Heart left ventricle (tissue), 16 donors: Measurements from ENCODE around the gene SLBP. TPM values are rescaled to one million over a fixed set of nuclear protein-coding genes. Genes with fewer than 3 reads are reported as not detected.
A peak's percentile ranks its signal among the peaks of the same experiment; 100 is the strongest.

Experiments
- ATAC-seq, 4 donors: fragments of 200-7000 bp; cut with Tn5 transposase; one replicate each; pipeline ENCODE4 v1.9.1; 2020 to 2022; ENCODE audit warnings: moderate library complexity in 4 of 4, mild to moderate bottlenecking in 3 of 4, moderate number of reproducible peaks in 1 of 4
- DNase-seq, 5 donors: peaks; one replicate each; pipeline ENCODE4 v3.0.0-alpha.2; 2020
- H3K27ac ChIP-seq, 12 donors: fragments of 200-600 bp; sonication (generic) in 4 of 12; one replicate each; pipeline versions ENCODE4 v1.5.0 to v1.8.0; 2016 to 2022; ENCODE audit warnings: mild to moderate bottlenecking in 2 of 12
- H3K27me3 ChIP-seq, 9 donors: fragments of 200-600 bp; sonication (generic) in 2 of 9; one replicate each; pipeline versions ENCODE4 v1.5.1 to v1.8.0; 2016 to 2022; ENCODE audit warnings: mild to moderate bottlenecking in 3 of 9
- H3K36me3 ChIP-seq, 9 donors: fragments of 200-600 bp; sonication (generic) in 2 of 9; one replicate each; pipeline versions ENCODE4 v1.5.0 to v1.8.0; 2018 to 2022; ENCODE audit warnings: mild to moderate bottlenecking in 2 of 9
- H3K4me1 ChIP-seq, 12 donors: fragments of 200-600 bp; sonication (generic) in 4 of 12; one replicate each; pipeline versions ENCODE4 v1.5.0 to v1.8.0; 2016 to 2022; ENCODE audit warnings: mild to moderate bottlenecking in 3 of 12
- H3K4me3 ChIP-seq, 12 donors: fragments of 200-600 bp; sonication (generic) in 4 of 12; one replicate each; pipeline versions ENCODE4 v1.5.0 to v1.8.0; 2017 to 2022; ENCODE audit warnings: mild to moderate bottlenecking in 9 of 12, moderate library complexity in 4 of 12
- H3K9me3 ChIP-seq, 12 donors: fragments of 200-600 bp; sonication (generic) in 4 of 12; one replicate each; pipeline versions ENCODE4 v1.5.0 to v1.8.0; 2016 to 2022; ENCODE audit warnings: mild to moderate bottlenecking in 1 of 12
- CTCF ChIP-seq, 12 donors: fragments of 200-600 bp; sonication (generic) in 4 of 12; IDR thresholded peaks; one replicate each; pipeline versions ENCODE4 v1.5.0 to v1.8.0; 2018 to 2022; ENCODE audit warnings: antibody characterized with exemption in 12 of 12, mild to moderate bottlenecking in 5 of 12
- POLR2A ChIP-seq, 2 donors: fragments of 450-650 bp; IDR thresholded peaks; one replicate each; pipeline ENCODE4 v1.6.1; 2017; ENCODE audit warnings: antibody characterized with exemption in 2 of 2, mild to moderate bottlenecking in 2 of 2, moderate library complexity in 2 of 2
- WGBS, 4 donors: extraction: QIAGEN DNeasy Blood & Tissue Kit in 2 of 4; methylation state at CpG; one replicate each; pipeline versions ENCODE4 v1.1.5 to v1.1.7; 2013 to 2018; 5-methylcytosine and 5-hydroxymethylcytosine counted together
- intact Hi-C, 10 donors: fragments of 100-400 bp; cut with DNase I; formaldehyde crosslinking; loops; one replicate each; pipeline versions ENCODE4 v1.11.1 to v1.14.2; 2022
- polyA plus RNA-seq, 2 donors: library from polyadenylated mRNA; stranded (reverse); fragments of 200-250 nt; gene quantifications; one replicate each; pipeline ENCODE4 v1.2.3, GENCODE V29; 2013
- total RNA-seq, 9 donors: library from RNA; depleted of rRNA in 2 of 9; stranded (reverse); fragments of >200 nt in 2 of 9; fragmentation: NEBNext Ultra II Directional in 3 of 9; extraction: Animal tissue kit (Norgen Biotek cat#: 25700) in 3 of 9; gene quantifications; one replicate each; pipeline versions ENCODE4 v1.1.0 to v1.2.4, GENCODE V29; 2016 to 2023
- donor health status: ischemic (EF 13 %, LVEDD 7.1; RV severe dilation, severe dysfunction).
- donor health status: healthy with polysubstance abuse.
- donor health status: DM: no; HTN: yes; CAD: no.
- donor health status: DM: no; HTN: no; CAD: no.
- donor health status: ischemic (EF 25% LVEDD 6.9; RV normal size, moderate dysfunction).
- donor health status: ischemic (EF 25% LVEDD 5.7; RV mildly dilated, moderate dysfunction).
- donor health status: healthy.
- donor health status: DM: yes; HTN: yes; CAD: no.
- donor health status: ischemic (EF 35%, LVEDD 5.7; RV mildly dilated, moderate dysfunction).
- donor health status: nonischemic (EF 11% LVEDD 7.7; RV severe dilation, severe dysfunction).
- donor health status: DM: yes; HTN: yes; CAD: no.
- donor health status: PGD.
- donor health status: ischemic (EF 29% LVEDD 5.4; RV normal size, mild dysfunction).
- donor health status: nonischemic (EF 23%, LVEDD 6.1; RV moderate dilation, normal function).

The SLBP gene
- total and polyA plus RNA-seq, 11 donors = 7.2 to 27.7 (median 11.7) TPM

- TF ChIP-seq POLR2A (IDR thresholded peaks at IDR 0.05) (no peak), CTCF (IDR thresholded peaks at IDR 0.05) (no peak)
- WGBS, 4 donors = 84 to 90% (median 88%) methylated on average over 12 of the region's 12 CpGs
- intact Hi-C loops = loop anchor here in 1 of 10 donors (5.0 kb wide), 1 partner anchor 46 kb away; no protein-coding TSS in a partner anchor
- Histone ChIP-seq H3K27ac (no peak overlapping the region), H3K36me3 (no peaks in the 10 kb centered on the region), H3K4me1 (no peaks in the 10 kb centered on the region), H3K4me3 (no peak overlapping the region), H3K27me3 (no peaks in the 10 kb centered on the region), H3K9me3 (no peaks in the 10 kb centered on the region)
- ATAC-seq (no peak), DNase-seq (no peak)
Measured at GRCh38 chr4:1658146-1658545, 54.0 kb downstream of the SLBP start.

- Histone ChIP-seq H3K27me3 (no peaks in the 10 kb centered on the region), H3K4me3 (no peak overlapping the region), H3K9me3 (no peaks in the 10 kb centered on the region), H3K4me1 (no peaks in the 10 kb centered on the region), H3K27ac (no peak overlapping the region), H3K36me3 (no peaks in the 10 kb centered on the region)
- TF ChIP-seq CTCF (IDR thresholded peaks at IDR 0.05) (no peak), POLR2A (IDR thresholded peaks at IDR 0.05) (no peak)
- intact Hi-C loops = loop anchor here in 1 of 10 donors (5.0 kb wide), 1 partner anchor 45 kb away; no protein-coding TSS in a partner anchor
- DNase-seq = no peak
- ATAC-seq = no peak
- WGBS, 4 donors = 93 to 96% (median 95%) methylated on average over 17 to 19 of the region's 19 CpGs
Measured at GRCh38 chr4:1656986-1657385, 55.1 kb downstream of the SLBP start.

- WGBS, 4 donors = 93 to 94% (median 93%) methylated on average over 4 to 5 of the region's 5 CpGs
- H3K36me3 ChIP-seq = no peaks in the 10 kb centered on the region
- no peaks in the 10 kb centered on the region for H3K27me3 ChIP-seq
- ATAC-seq (no peak), DNase-seq (peak in 1 of 5 donors; percentile 51)
- no peaks in the 10 kb centered on the region for H3K9me3 ChIP-seq
- H3K27ac ChIP-seq = no peak overlapping the region
- no peak overlapping the region for H3K4me3 ChIP-seq
- no peaks in the 10 kb centered on the region for H3K4me1 ChIP-seq
- intact Hi-C loops = loop anchor here in 1 of 10 donors (5.0 kb wide), 1 partner anchor 44 kb away; no protein-coding TSS in a partner anchor
- TF ChIP-seq CTCF (IDR thresholded peaks at IDR 0.05) = no peak
- no peak for TF ChIP-seq POLR2A (IDR thresholded peaks at IDR 0.05)
Measured at GRCh38 chr4:1656132-1656531, 56.0 kb downstream of the SLBP start.

- 89 to 92% (median 92%) methylated on average over 11 to 18 of the region's 18 CpGs for WGBS, 4 donors
- no peaks in the 10 kb centered on the region for H3K27me3 ChIP-seq
- no peak for ATAC-seq
Measured at GRCh38 chr4:1655676-1656075, 56.4 kb downstream of the SLBP start.

More at GRCh38 chr4:1655676-1656075, 56.4 kb downstream of the SLBP start:
- DNase-seq = no peak
- Histone ChIP-seq H3K27ac (no peak overlapping the region), H3K4me3 (no peak overlapping the region), H3K4me1 (no peaks in the 10 kb centered on the region), H3K9me3 (no peaks in the 10 kb centered on the region), H3K36me3 (no peaks in the 10 kb centered on the region)
- intact Hi-C loops = loop anchor here in 1 of 10 donors (5.0 kb wide), 1 partner anchor 43 kb away; no protein-coding TSS in a partner anchor
- no peak for TF ChIP-seq CTCF (IDR thresholded peaks at IDR 0.05)
- TF ChIP-seq POLR2A (IDR thresholded peaks at IDR 0.05) = no peak
